ENCODE data around the gene DPYD. TPM values are rescaled to one million over a fixed set of nuclear protein-coding genes. Genes with fewer than 3 reads are reported as not detected.

Gene DPYD
- total RNA-seq, 2 donors from 2014 or later, result 40.3 to 50.3 TPM

GRCh38 chr1:97588772-97589171 lies 332.1 kb downstream of the DPYD start:
- no peak for DNase-seq (ENCODE audit: low spot score)
- intact Hi-C loops (cut with DNase I), result no loop called here

GRCh38 chr1:97581614-97582051 lies 339.2 kb downstream of the DPYD start:
- DNase-seq (ENCODE audit: low spot score), result no peak
- intact Hi-C loops (cut with DNase I), result no loop called here

GRCh38 chr1:97577613-97578012 lies 343.2 kb downstream of the DPYD start:
- intact Hi-C loops (cut with DNase I), result no loop called here
- DNase-seq (ENCODE audit: low spot score), result no peak

GRCh38 chr1:97573553-97573952 lies 347.3 kb downstream of the DPYD start:
- no peak for DNase-seq (ENCODE audit: low spot score)
- intact Hi-C loops (cut with DNase I), result no loop called here

GRCh38 chr1:97572561-97572960 lies 348.3 kb downstream of the DPYD start:
- intact Hi-C loops (cut with DNase I), result no loop called here
- DNase-seq (ENCODE audit: low spot score), result no peak

- DNase-seq (ENCODE audit: low spot score), result no peak
- intact Hi-C loops (cut with DNase I), result no loop called here
Measured at GRCh38 chr1:97571760-97572159, 349.1 kb downstream of the DPYD start.

- no peak for DNase-seq (ENCODE audit: low spot score)
- intact Hi-C loops (cut with DNase I), result no loop called here
Measured at GRCh38 chr1:97570691-97571090, 350.1 kb downstream of the DPYD start.

- no peak for DNase-seq (ENCODE audit: low spot score)
- intact Hi-C loops (cut with DNase I), result loop anchor here in 1 of 2 donors (5.0 kb wide), 1 partner anchor 375 kb away; no protein-coding TSS in a partner anchor
Measured at GRCh38 chr1:97567000-97567749, 353.7 kb downstream of the DPYD start.

- intact Hi-C loops (cut with DNase I), result loop anchor here in 1 of 2 donors (5.0 kb wide), 1 partner anchor 374 kb away; no protein-coding TSS in a partner anchor
Measured at GRCh38 chr1:97565886-97566285, 354.9 kb downstream of the DPYD start.

GRCh38 chr1:97563926-97564325 lies 356.9 kb downstream of the DPYD start:
- intact Hi-C loops (cut with DNase I), result no loop called here

More at GRCh38 chr1:97565886-97566285, 354.9 kb downstream of the DPYD start:
- no peak for DNase-seq (ENCODE audit: low spot score)

GRCh38 chr1:97562081-97562480 lies 358.8 kb downstream of the DPYD start:
- DNase-seq (ENCODE audit: low spot score), result no peak
- intact Hi-C loops (cut with DNase I), result no loop called here

More at GRCh38 chr1:97563926-97564325, 356.9 kb downstream of the DPYD start:
- no peak for DNase-seq (ENCODE audit: low spot score)

- DNase-seq (ENCODE audit: low spot score), result no peak
- intact Hi-C loops (cut with DNase I), result no loop called here
Measured at GRCh38 chr1:97560714-97561113, 360.1 kb downstream of the DPYD start.

GRCh38 chr1:97553971-97554370 lies 366.9 kb downstream of the DPYD start:
- DNase-seq (ENCODE audit: low spot score), result no peak
- intact Hi-C loops (cut with DNase I), result no loop called here

GRCh38 chr1:97551113-97551512 lies 369.7 kb downstream of the DPYD start:
- DNase-seq (ENCODE audit: low spot score), result no peak
- intact Hi-C loops (cut with DNase I), result no loop called here

GRCh38 chr1:97545446-97545845 lies 375.4 kb downstream of the DPYD start:
- no peak for DNase-seq (ENCODE audit: low spot score)
- intact Hi-C loops (cut with DNase I), result no loop called here

- no peak for DNase-seq (ENCODE audit: low spot score)
Measured at GRCh38 chr1:97540346-97540888, 380.4 kb downstream of the DPYD start.

GRCh38 chr1:97538113-97538512 lies 382.7 kb downstream of the DPYD start:
- intact Hi-C loops (cut with DNase I), result no loop called here

More at GRCh38 chr1:97540346-97540888, 380.4 kb downstream of the DPYD start:
- intact Hi-C loops (cut with DNase I), result no loop called here

GRCh38 chr1:97533358-97533757 lies 387.5 kb downstream of the DPYD start:
- intact Hi-C loops (cut with DNase I), result no loop called here
- no peak for DNase-seq (ENCODE audit: low spot score)

More at GRCh38 chr1:97538113-97538512, 382.7 kb downstream of the DPYD start:
- no peak for DNase-seq (ENCODE audit: low spot score)

GRCh38 chr1:97529600-97529999 lies 391.2 kb downstream of the DPYD start:
- intact Hi-C loops (cut with DNase I), result no loop called here
- DNase-seq (ENCODE audit: low spot score), result no peak

- intact Hi-C loops (cut with DNase I), result no loop called here
- no peak for DNase-seq (ENCODE audit: low spot score)
Measured at GRCh38 chr1:97524211-97524610, 396.6 kb downstream of the DPYD start.

- DNase-seq (ENCODE audit: low spot score), result no peak
- intact Hi-C loops (cut with DNase I), result no loop called here
Measured at GRCh38 chr1:97516588-97516987, 404.2 kb downstream of the DPYD start.

Data from posterior vena cava (tissue), 2 donors.